OCI-LY1 (cell line): Measurements from ENCODE around the gene BDKRB1.

Experiments
- H2AFZ ChIP-seq: fragments of 200-600 bp; sonication (generic), shearing (Covaris generic); 2 replicates; pipeline ENCODE4 v1.6.0; 2014; ENCODE audit warnings: antibody characterized with exemption, mild to moderate bottlenecking, low read length
- H3F3A ChIP-seq: fragments of 200-600 bp; sonication (generic), shearing (Covaris generic); 2 replicates; pipeline ENCODE4 v1.6.0; 2014; ENCODE audit warnings: mild to moderate bottlenecking, antibody characterized with exemption, low read length, moderate library complexity; ENCODE audit not compliant: insufficient read depth
- H3K27ac ChIP-seq: fragments of 200-600 bp; sonication (generic); 2 replicates; pipeline ENCODE4 v1.5.1; 2014; ENCODE audit warnings: low read length, mixed run types, mild to moderate bottlenecking, low read depth; ENCODE audit not compliant: poor library complexity, severe bottlenecking
- H3K27me3 ChIP-seq: fragments of 200-600 bp; sonication (generic); 2 replicates; pipeline ENCODE4 v1.6.0; 2014; ENCODE audit warnings: antibody characterized with exemption, mild to moderate bottlenecking, low read length, moderate library complexity; ENCODE audit not compliant: insufficient read depth
- H3K36me3 ChIP-seq: fragments of 200-600 bp; sonication (generic); 2 replicates; pipeline ENCODE4 v1.6.1; 2014; ENCODE audit warnings: mild to moderate bottlenecking, antibody characterized with exemption, low read length, moderate library complexity, mixed read lengths; ENCODE audit not compliant: insufficient read depth
- H3K4me1 ChIP-seq: fragments of 200-600 bp; sonication (generic); 2 replicates; pipeline ENCODE4 v1.5.1; 2014; ENCODE audit warnings: mild to moderate bottlenecking, low read length, moderate library complexity; ENCODE audit not compliant: insufficient read depth, severe bottlenecking
- H3K4me2 ChIP-seq: fragments of 200-600 bp; sonication (generic), shearing (Covaris generic); 2 replicates; pipeline ENCODE4 v1.6.1; 2014; ENCODE audit warnings: low read length
- H3K4me3 ChIP-seq: fragments of 200-600 bp; sonication (generic); 2 replicates; pipeline ENCODE4 v1.5.1; 2014; ENCODE audit warnings: low read length, low read depth, mild to moderate bottlenecking, mixed read lengths; ENCODE audit not compliant: poor library complexity, severe bottlenecking
- H3K79me2 ChIP-seq: fragments of 200-600 bp; shearing (Covaris generic); 2 replicates; pipeline ENCODE4 v1.6.1; 2016; ENCODE audit warnings: mixed run types, low read length, mixed read lengths; ENCODE audit not compliant: insufficient read depth
- H3K9ac ChIP-seq: fragments of 200-600 bp; sonication (generic), shearing (Covaris generic); 2 replicates; pipeline ENCODE4 v1.6.1; 2014; ENCODE audit warnings: mild to moderate bottlenecking, low read length, mixed read lengths
- H3K9me2 ChIP-seq: fragments of 200-600 bp; sonication (generic), shearing (Covaris generic); 2 replicates; pipeline ENCODE4 v1.6.1; 2014; ENCODE audit warnings: low read depth, mild to moderate bottlenecking, low read length, mixed read lengths
- H3K9me3 ChIP-seq: fragments of 200-600 bp; shearing (Covaris generic); 2 replicates; pipeline ENCODE4 v1.6.1; 2014; ENCODE audit warnings: low read length, mixed read lengths
- H4K20me1 ChIP-seq: fragments of 200-600 bp; sonication (generic), shearing (Covaris generic); 2 replicates; pipeline ENCODE4 v1.6.0; 2016; ENCODE audit warnings: mild to moderate bottlenecking, low read length; ENCODE audit not compliant: insufficient read depth
- CTCF ChIP-seq: fragments of 200-600 bp; sonication (generic), shearing (Covaris generic); IDR thresholded peaks from 2 replicates; pipeline ENCODE4 v1.5.1; 2017; ENCODE audit warnings: mild to moderate bottlenecking, antibody characterized with exemption, low read length, moderate library complexity, mixed read lengths
- EZH2 ChIP-seq: fragments of 200-600 bp; sonication (generic), shearing (Covaris generic); IDR thresholded peaks from 2 replicates; pipeline ENCODE4 v1.8.0; 2017; ENCODE audit warnings: borderline replicate concordance, mixed run types, mild to moderate bottlenecking, antibody characterized with exemption, low read length, moderate library complexity, mixed read lengths

The BDKRB1 gene

GRCh38 chr14:96252999-96253539 lies 2.9 kb upstream of the BDKRB1 start:
- Histone ChIP-seq H3K9me3 (no peaks in the 10 kb centered on the region), H4K20me1 (no peaks in the 10 kb centered on the region), H3K36me3 (no peaks in the 10 kb centered on the region), H3K27me3 (no peaks in the 10 kb centered on the region), H3K4me1 (no peaks in the 10 kb centered on the region), H3K79me2 (no peaks in the 10 kb centered on the region), H3K4me3 (no peak overlapping the region), H3K27ac (no peak overlapping the region), H3K9ac (no peak overlapping the region), H2AFZ (no peak overlapping the region), H3K4me2 (no peak overlapping the region), H3F3A (no peaks in the 10 kb centered on the region), H3K9me2 (no peaks in the 10 kb centered on the region)
- no peak for TF ChIP-seq CTCF
- TF ChIP-seq EZH2, result no peak

GRCh38 chr14:96254687-96255086 lies 1.3 kb upstream of the BDKRB1 start:
- Histone ChIP-seq H3K27ac (no peak overlapping the region), H3K9me3 (no peaks in the 10 kb centered on the region), H3K4me3 (no peak overlapping the region), H3K4me1 (no peaks in the 10 kb centered on the region), H3K9ac (no peak overlapping the region), H2AFZ (no peak overlapping the region), H3K27me3 (no peaks in the 10 kb centered on the region), H3F3A (no peaks in the 10 kb centered on the region), H3K36me3 (no peaks in the 10 kb centered on the region), H3K4me2 (no peak overlapping the region), H3K79me2 (no peaks in the 10 kb centered on the region), H3K9me2 (no peaks in the 10 kb centered on the region), H4K20me1 (no peaks in the 10 kb centered on the region)
- TF ChIP-seq EZH2 (no peak), CTCF (no peak)

DNA sequence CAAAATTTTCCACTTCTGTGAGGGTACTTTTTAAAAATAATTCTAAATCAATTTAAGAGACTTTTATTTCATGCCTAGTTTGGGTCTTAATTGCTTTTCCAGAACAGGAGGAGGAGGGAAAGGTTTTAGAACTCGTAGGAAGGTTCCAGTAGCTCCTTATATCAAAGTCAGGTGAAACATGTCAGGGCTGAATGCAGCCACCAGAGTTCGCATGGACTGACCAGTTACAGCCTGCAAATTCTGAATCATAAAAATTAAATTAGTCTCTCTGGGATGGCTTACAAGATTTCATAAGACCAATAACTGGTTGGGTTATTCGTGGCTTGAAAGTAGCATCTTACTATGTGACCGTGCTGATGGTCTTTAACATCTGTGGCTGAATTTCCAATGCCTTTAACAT lies 397 bp downstream of the BDKRB1 start:
- H3K27ac ChIP-seq, result no peak overlapping the region
- H3K36me3 ChIP-seq, result no peaks in the 10 kb centered on the region
- TF ChIP-seq CTCF (no peak), EZH2 (no peak)
- H2AFZ ChIP-seq, result no peak overlapping the region
- no peaks in the 10 kb centered on the region for H4K20me1 ChIP-seq
- no peaks in the 10 kb centered on the region for H3K9me2 ChIP-seq
- H3K4me2 ChIP-seq, result no peak overlapping the region
- no peaks in the 10 kb centered on the region for H3K4me1 ChIP-seq
- H3K27me3 ChIP-seq, result no peaks in the 10 kb centered on the region
- H3F3A ChIP-seq, result no peaks in the 10 kb centered on the region
- no peak overlapping the region for H3K9ac ChIP-seq
- no peaks in the 10 kb centered on the region for H3K79me2 ChIP-seq
- H3K9me3 ChIP-seq, result no peaks in the 10 kb centered on the region
- H3K4me3 ChIP-seq, result no peak overlapping the region
